ENCODE results near the gene LGR6.
"Not testable (repeated sequence)": the region's sequence is repeated elsewhere in the genome, so short reads cannot be mapped to it uniquely, and the experiment has no call there.

The LGR6 gene

DNA sequence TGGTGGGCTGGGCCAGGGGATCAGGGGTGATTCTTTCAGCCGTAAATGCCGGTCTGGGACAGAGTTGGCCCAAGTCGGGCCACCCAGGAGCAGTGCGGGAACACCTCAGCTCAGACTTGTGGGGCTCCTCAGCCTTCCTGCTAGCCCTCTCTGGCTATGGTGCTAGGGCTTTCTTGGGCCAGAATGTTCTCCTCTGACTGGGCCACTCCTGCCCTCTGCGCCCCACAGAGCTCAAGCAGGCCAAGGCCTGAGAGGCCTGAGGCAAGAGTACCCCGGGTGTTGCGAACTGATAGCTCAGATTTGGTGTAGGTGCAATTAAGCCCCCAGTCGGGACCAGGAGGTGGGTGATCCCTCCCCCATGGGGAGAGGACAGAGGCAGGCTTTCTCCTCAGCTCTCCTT is 51.8 kb downstream of the LGR6 start:
- DNase-seq = no peak

DNA sequence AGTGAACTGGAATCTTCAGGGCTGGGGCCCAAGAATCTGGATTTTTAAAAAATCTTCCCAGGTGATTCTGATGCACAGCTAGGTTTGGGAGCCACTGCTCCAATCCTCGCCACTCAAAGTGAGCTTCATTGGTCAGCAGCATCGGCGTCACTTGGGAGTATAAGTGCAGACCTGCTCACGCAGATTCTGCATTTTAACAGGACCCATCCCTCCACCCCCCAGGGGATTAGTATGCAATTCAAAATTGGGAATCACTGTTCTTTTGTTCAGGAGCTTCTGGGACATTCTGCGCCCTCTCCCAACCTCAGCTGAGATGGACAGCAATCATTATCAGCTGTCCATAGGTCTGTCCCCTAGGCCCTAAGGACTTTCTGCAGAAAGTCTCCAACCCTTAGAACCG is 53.5 kb downstream of the LGR6 start:
- no peak for DNase-seq

DNA sequence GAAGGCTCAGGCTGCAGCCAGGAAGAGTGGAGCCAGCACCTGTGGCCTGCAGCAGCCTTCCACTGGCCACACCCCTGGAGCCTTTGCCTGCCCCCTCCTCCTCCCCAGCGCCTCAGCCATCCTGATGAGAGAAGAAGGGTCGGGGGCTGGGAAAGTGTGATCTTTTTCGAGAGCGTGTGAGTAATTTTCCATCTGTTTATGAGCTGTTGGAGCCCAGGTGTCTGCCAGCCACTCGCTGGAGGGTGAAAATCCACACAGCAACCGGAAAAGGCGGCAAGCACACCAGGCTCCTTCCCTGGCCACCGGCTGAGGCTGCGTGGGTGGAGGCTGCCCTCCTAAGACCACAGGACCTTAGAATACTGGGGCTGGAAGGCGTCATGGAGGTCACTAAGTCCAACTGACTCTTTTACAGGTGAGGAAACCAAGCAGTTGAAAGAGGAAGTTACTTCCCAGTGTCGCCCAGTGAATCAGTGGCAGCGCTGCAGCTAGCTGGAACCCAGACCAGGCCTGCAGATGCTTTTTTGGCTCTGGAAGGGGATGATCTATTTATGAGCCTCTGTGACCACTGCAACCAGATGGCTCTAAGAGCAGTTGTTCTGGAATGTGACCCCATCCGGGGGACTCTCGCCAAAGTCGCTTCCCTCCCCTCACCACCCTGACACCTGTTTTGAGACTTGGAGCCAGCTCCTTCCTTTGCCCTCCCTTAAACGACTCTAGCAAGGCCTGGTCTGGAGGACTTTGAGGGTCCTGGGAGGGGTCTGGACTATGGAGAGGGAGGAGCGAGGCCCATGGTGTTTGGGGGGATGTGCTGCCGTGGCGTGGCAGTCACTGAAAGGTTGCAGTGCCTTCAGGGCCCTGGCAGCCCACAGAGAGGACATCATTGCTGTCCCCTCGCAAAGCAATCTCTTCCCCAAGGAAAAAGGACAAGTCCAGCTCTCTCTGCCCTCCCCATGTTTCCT is 54.5 kb downstream of the LGR6 start:
- DNase-seq = no peak

DNA sequence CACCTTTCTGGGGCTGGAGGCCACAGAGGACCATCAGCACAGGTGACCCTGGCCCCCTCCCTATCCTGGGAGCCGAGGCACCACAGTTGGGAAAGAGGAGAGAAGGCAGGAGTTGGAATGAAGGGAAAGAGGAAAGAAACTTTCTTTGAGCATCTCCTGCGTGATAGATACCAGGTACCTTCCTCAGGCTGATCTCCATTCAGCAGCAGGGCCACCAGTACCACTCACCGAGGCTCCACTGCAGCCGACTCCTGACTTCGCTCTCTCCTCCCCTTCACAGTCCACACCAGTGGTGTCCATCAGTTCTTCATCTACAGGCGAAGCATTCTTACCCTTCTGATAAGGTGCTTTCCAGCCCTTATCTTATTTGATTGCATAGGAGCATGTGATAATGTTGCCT is 55.3 kb downstream of the LGR6 start:
- no peak for DNase-seq

DNA sequence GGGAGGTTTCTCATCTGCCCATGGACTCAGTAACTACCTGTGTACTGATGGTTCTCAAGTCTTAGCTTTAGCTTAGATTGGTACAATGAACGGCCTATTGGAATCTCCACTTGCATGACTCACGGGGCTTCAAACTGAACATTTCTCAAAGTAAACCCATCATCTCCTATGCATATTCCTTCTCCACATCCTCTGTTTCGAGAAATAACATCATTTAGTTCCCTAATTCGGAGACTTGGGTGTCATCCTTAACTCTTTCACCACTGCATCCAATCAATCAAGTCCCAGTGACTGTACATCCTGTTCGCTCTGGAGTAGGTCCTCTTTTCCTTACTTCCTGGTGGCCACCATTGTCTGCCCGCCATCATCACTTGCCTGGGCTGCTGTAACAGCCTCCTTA is 55.8 kb downstream of the LGR6 start:
- no peak for DNase-seq

DNA sequence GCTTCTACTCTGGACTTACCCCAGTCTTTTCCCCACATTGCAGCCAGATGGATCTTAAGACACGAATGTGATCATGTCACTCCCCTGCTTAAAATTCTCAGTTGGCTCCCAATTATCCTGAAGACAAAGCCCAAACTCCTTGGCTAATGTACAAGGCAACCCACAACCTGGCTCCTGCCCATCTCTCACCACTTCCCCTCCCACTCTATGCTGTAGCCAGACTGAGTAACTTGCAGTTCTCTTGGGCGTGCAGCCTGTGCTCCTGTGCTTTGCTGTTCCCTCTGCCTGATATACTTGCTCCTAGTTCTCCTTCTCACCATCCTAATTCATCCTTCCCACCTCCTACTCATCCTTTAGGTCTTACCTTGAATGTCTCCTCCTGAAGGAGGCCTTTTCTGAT is 56.2 kb downstream of the LGR6 start:
- DNase-seq = no peak

DNA sequence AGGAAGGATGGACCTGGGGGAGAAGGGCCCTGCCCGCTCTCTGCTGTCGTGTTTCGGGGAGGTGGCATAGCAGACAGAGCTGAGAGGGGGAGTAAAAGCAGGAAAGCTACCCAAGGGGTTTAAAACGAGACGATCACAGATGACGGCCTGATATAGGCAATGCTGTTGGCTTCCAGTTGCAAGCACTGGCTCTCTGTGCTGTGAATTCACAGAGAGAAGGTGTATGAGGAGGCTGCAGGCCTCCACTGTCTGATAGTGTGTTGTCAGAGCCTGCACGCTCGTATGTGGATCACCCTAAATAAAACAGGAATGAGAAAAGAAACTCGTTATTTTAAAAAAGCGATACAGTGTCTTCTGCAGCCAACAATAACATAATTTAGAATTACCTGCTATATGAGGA is 57.4 kb downstream of the LGR6 start:
- DNase-seq = no peak

DNA sequence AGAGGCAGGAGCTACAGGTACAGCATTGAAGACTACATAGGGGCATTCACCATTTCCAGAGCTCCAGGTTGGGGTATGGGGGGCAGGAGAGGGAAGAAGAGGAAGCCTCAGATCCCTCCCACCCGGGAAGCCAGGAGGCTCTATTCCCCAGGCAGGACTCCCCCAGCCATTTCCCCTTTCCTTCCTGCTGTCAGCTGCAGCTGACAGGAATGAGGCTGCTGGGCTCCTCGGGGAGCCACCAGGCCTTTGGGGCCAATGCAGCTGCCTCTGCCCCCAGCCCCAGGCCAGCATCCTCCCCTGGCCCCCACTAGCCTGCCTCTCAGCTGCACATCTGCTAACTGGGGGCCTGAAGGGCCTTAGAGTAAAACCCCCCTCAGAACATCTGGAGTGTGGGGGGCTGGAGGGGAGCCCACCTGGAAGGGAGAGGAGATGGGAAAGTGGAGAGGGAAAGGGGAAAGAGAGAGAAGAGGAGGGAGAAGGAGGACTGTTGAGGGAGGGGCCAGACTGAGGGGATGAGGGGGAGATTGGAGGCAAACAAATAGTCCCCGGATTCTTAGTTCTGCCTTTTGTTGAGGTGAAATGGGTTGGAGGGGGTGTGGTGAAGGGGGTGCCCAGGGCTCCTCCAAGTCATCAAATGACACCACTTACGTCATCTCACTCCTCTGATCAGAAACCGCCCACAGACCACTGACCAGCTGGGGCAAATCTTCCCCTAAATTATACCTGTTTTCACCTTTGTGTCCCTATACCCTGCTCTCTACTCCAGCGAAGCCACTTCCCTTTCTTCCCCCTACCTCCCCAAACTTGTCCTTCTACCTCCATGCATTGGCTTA is 58.0 kb downstream of the LGR6 start:
- no peak for DNase-seq

DNA sequence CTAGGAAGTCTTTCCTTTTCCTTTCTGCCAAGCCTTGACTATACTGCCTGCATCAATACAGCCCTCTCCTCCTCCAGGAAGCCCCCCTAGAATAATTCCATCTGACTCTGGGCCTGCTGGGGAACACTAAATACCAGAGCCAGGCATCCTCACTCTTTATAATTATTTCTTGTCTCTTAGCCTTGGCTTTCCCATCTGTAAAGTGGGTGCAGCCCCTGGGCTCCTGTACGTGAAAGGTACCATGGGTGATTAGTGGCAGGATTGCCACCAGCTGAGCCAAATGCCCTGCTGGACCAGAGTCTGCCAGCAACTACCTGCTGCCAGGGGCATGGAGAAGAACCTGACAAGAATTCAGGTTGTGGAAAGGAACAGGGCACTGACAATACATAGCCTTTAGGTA is 58.7 kb downstream of the LGR6 start:
- DNase-seq = no peak

DNA sequence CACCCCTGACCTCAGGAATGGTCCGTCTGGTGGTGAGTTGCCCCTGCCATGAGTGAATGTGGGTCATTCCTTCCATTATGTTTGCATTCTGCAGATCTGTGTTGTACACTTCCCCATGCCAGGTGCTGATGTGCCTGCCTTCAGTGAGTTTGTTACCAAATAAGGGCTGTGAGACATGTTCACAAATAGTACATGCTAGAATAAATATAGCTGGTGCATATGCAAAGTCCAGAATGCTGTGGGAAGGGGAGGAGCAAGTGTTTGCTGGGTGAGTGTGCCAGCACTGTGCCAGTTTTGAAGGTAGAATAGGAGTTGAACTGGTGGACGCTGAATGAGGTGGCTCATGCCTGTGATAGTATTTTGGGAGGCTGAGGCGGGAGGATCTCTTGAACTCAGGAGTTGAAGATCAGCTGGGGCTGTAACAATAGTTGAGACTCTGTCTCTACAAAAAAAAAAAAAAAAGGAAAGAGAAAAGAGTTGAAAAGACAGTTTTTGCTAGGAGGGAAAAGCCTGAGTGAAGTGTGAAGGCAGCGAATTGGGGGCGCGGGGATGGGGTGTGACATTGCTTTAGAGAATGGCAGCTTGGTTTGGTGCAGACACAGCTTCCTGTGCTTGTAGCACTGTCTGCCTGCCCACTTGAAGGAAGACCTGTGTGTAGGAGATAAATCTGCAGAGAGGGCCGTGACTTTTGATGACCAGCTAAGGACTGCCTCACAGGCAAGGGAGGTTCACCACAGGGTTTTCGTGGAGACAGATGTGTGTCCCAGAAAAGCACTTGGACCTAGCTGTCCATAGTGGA is 61.1 kb downstream of the LGR6 start:
- DNase-seq = no peak

DNA sequence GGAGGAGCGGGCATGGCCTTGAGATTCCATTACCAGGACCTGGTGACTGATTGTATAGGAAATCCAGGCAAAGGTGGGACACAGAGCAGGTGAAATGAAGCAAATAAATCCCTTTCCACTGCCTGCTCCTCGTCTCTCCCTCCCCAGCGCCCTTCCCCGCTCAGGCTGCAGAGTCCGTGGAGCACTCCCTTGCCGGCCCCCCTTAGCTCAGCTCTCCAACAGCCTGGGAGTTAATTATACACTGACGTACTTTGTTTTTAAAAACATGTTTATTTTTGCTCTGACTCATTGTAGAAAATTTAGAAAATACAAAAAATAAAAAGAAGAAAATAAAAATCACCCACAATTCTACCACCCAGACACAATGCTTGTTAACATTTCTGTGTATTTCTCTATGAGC is 61.7 kb downstream of the LGR6 start:
- no peak for DNase-seq

DNA sequence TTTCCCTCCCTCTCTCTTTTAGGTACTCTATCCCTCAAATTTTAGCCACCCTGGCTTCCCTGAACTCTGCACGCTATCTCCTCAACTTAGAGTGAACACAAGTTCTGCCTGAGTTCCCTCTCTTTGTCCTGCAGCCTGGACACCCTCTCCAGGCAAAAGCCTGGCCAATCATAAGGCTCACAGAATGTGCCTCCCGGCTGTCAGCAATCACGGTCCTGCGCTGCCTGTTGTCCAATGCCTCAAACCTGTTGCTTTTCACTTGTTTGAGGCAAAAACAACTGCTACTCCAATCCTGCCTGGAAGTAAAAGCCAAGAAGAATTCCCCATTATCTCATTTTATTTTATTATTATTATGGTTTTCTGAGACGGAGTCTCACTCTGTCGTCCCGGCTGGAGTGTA is 66.1 kb downstream of the LGR6 start:
- no peak for DNase-seq

DNA sequence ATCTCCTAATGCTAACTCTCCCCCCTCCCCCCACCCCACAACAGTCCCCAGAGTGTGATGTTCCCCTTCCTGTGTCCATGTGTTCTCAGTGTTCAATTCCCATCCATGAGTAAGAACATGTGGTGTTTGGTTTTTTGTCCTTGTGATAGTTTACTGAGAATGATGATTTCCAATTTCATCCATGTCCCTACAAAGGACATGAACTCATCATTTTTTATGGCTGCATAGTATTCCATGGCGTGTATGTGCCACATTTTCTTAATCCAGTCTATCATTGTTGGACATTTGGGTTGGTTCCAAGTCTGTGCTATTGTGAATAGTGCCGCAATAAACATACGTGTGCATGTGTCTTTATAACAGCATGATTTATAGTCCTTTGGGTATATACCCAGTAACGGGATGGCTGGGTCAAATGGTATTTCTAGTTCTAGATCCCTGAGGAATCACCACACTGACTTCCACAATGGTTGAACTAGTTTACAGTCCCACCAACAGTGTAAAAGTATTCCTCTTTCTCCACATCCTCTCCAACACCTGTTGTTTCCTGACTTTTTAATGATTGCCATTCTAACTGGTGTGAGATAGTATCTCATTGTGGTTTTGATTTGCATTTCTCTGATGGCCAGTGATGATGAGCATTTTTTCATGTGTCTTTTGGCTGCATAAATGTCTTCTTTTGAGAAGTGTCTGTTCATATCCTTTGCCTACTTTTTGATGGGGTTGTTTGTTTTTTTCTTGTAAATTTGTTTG is 67.8 kb downstream of the LGR6 start:
- DNase-seq = not testable (repeated sequence)

DNA sequence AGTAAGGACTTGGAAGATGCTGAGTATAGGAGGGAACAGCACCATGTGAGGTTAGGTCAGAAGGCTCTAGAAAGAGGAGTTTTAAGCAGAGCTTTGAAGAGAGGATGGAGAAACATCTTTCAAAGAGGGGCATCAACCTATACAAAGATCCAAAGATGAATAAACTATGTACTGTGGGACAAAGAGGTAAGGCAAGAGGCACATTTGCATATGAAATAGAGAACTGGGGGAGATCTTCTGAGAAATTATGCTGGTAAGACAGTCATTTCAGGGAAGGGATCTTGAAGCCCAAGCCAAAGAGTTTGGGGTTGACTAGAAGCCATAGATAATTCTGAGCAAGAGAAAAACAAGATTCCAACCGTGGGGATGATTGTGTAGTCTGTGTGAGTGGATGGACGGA is 70.0 kb downstream of the LGR6 start:
- DNase-seq = no peak

DNA sequence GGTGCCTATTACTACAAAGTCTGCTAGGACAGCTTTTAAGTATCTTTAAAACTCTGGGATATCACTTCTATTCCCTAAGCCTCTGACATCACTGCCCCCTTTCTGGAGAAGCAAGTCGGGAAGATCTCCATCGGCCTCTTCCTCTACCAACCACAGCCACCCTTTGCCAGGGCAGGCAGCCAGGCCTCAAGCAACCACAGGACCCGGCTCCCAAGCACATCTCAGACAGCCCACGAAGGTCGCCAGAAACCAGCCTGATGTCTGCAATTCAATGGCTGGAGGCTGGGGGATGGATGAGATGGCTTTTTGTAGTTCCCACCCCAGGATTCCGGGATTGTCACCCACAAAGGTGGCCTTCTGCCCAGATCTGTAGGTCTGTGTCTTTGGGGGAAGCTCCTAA is 70.7 kb downstream of the LGR6 start:
- no peak for DNase-seq

DNA sequence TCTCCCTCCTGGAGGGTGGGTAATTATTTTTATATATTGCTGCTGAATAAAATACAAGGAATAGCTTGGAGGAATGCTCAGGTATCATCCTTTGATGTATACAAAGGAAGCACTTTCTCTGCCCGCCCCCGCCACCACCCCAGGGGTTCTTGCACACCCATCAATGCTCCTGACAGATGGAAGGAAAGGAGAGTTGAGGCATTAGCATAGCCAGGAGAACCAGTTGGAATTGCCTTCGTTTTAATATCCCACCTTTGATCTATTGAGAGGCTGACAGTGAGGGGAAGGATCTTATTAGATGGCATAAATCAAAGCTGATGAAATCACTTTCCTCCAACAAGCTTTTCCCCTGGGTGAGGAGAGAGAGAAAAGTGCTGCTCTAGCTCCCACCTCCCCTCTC is 71.1 kb downstream of the LGR6 start:
- DNase-seq = no peak

DNA sequence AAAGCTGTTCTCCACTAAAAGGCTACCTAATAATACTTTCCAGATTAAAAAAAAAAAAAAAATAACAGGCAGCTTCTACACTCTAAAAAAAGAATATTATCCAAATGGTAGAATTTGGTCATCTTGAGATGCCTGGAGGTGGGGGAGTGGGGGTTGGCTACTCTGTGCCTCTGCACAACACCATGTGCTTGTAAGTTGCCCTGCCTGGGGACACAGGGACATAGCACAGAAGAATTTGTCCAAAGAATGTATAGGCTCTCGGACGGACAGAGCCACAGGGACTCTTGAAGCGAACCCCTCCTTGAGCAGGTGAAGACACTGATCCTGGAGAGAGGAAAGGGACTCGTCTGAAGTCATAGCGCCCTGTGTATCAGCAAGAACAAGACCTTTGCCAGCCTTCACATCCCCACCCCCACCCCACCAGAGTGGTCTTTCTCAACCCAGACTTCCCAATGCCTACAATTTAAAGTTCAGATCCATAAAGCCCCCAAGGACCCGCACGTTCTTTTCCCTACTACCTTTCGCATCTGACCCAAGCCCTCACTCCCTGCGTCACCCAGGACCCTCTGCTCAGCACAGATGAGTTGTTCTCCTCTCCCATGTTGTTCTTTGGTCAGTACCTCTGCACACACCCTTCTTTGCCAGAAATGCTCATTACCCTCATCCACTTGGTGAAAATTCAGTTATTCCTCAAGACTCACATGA is 72.6 kb downstream of the LGR6 start:
- DNase-seq = no peak

DNA sequence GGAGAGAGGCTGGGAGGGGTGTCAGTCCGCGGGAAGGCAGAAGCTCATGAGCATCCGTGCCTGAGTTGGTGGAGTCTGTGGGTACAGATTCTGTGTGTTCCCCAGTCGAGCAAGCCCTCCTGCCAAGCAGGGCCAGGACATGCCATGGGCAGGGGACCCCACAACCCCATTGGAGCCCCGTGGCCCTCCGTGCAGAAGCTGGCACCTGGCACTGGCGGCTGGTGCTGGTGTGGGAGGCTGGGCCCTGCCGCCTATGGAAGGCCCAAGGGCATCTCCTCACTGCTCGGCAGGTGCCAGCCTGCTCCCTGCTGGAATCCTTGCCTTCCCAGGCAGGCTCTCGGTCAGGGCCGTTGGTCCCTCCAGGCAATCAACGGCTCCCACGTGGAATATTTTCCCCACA is 74.4 kb downstream of the LGR6 start:
- no peak for DNase-seq

DNA sequence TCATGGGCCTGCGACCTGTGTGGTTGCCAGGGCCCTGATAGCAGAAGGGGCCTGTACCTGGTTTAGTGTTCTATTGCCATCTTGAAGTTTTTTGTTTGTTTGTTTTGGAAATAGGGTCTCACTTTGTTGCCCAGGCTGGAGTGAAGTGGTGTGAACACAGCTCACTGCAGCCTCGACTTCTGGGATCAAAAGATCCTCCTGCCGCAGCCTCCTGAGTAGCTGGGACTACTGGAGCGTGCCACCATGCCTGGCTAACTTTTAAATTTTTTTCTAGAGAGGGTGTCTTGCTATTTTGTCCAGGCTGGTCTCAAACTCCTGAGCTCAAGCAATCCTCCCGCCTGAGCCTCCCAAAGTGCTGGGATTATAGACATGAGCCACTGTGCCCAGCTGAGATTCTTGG is 75.2 kb downstream of the LGR6 start:
- DNase-seq = no peak

DNA sequence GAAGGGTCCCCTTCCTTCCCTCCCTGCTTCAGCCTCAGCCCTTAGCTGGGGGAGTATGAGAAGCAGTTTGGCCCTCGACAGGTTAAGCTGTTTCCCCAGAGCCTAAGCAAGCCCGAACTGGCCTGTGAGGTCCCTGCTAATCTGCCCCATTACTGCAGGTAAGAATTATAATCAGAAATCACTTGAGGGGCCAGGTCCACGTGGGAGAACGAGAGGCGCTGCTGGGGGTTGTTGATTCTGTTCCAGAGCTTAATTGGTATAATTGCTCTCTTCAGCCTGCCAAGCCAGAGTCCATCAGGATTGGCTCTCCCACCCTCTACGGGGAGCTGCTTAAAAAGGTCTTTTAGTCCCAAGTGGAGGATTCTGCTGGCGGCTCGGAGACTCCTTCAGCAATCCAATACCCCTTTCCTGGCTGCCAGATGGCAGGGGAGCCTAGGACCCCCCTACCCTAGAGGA is 77.3 kb downstream of the LGR6 start:
- peak; percentile 37 for DNase-seq

DNA sequence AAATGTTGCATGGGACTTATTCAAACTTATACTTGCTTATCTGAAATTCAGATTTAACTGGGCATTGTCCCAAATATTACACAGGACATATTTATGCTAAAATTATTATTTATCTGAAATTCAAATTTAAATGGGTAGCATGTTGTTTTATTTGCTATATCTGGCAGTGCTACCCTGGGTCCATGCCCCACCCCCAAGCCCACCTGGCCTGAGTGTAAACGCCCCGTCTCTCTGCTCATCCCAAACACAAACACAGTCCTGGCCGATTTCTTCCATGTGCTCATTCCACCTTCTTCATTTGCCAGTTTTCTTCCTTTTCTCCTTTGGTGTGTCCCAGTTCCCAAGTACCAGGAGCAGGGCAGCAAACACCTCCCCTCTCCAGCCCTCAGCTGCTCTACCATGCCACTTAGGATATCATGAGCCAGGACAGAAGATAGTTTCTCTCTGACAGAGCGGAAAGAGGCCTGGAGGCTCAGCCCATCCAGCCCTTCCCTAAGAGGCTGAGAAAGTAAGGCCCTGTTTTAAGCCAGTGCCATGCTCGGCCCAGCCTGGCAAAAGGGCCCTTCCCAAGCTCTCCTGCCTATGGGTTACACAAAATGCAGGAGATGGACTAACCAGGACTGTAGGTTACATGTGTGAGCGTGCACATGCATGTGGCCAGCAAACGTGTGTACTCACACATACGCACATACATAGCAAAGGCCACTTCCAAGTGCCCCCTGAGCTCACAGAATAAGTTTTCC is 78.7 kb downstream of the LGR6 start:
- DNase-seq = no peak

Measured in eye (tissue), 1 donor.